Dendritic cell treated with granulocyte-macrophage colony-stimulating factor and Interleukin-4, amounts not matched to agents 40 ng/mL and 50 ng/mL, for 4 days (primary cell): ENCODE results near the gene NR4A3.
A peak's percentile ranks its signal among the peaks of the same experiment; 100 is the strongest.

Experiments used
- H3K27ac Mint-ChIP-seq: one replicate; pipeline ENCODE4 v1.8.0; 2022; ENCODE audit warnings: mild to moderate bottlenecking, mixed read lengths
- H3K27me3 Mint-ChIP-seq: one replicate; pipeline ENCODE4 v1.8.0; 2022; ENCODE audit warnings: mild to moderate bottlenecking, mixed read lengths
- H3K36me3 Mint-ChIP-seq: one replicate; pipeline ENCODE4 v1.8.0; 2022; ENCODE audit warnings: low read depth, mixed read lengths
- H3K4me1 Mint-ChIP-seq: one replicate; pipeline ENCODE4 v1.8.0; 2022; ENCODE audit warnings: low read depth, mixed read lengths
- H3K4me3 Mint-ChIP-seq: one replicate; pipeline ENCODE4 v1.8.0; 2022; ENCODE audit warnings: mild to moderate bottlenecking, moderate library complexity, mixed read lengths
- H3K9me3 Mint-ChIP-seq: one replicate; pipeline ENCODE4 v1.8.0; 2022; ENCODE audit warnings: mixed read lengths
- intact Hi-C: fragments of 100-400 bp; cut with micrococcal nuclease; formaldehyde crosslinking; loops from one replicate; pipeline ENCODE4 v1.15.0; 2022

Gene NR4A3

DNA sequence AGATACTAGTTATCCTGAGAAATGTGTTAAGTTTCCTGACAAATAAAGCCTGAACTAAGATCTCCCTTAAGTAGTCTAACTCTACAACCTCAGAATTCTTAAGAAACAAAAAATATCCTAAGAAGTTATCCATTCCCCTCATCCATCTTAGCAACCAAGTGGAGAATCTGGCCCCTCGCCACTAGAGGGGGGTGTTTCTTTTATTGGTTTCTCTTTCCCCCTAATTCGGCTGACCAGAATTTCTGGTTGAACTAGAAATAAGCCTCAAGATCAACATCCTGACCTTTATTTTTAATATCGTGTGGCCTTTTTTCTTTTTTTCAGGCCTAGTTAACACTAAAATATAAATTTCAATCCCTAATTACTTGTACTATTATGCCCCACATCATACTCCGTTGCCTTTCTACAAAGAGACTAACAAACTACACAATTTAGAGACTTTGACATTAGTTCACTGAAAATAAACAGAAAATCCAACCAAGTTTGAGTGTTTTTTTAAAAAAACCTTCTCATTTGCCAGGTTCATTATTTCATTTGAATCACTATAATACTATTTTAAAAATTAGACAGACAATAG, 14.3 kb upstream of the NR4A3 start:
- intact Hi-C loops, result loop anchor here (5.0 to 10.0 kb wide), 2 partner anchors 205 to 407 kb away; no protein-coding TSS in a partner anchor
- H3K27ac Mint-ChIP-seq, result no peak overlapping the region
- no peak overlapping the region for H3K4me3 Mint-ChIP-seq
- no peaks in the 10 kb centered on the region for H3K27me3 Mint-ChIP-seq
- peaks cover 11% of the 10 kb centered on the region for H3K4me1 Mint-ChIP-seq
- no peaks in the 10 kb centered on the region for H3K36me3 Mint-ChIP-seq
- H3K9me3 Mint-ChIP-seq, result no peaks in the 10 kb centered on the region

DNA sequence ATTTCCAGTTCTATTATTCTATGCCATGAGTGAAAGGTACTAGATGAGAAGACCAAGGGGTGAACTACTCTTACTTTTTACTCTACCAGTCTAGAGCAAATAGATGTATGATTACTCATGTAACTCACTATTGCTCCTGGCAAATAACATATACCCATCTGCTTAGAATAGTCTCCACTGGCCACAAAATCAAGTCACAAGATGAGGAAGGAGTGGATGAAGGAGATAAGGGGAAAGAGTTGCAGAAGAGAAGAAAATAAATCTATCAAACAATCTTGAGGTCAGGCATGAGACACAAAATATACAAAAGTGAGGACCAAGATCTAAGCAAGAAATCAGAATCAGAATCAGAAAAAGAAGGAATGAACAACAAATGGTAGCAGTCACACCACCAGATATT, 13.7 kb upstream of the NR4A3 start:
- Mint-ChIP-seq H3K4me1 (peaks cover 11% of the 10 kb centered on the region), H3K36me3 (no peaks in the 10 kb centered on the region), H3K9me3 (no peaks in the 10 kb centered on the region), H3K27ac (no peak overlapping the region), H3K4me3 (no peak overlapping the region), H3K27me3 (no peaks in the 10 kb centered on the region)
- intact Hi-C loops, result loop anchor here (5.0 to 10.0 kb wide), 2 partner anchors 204 to 407 kb away; no protein-coding TSS in a partner anchor

DNA sequence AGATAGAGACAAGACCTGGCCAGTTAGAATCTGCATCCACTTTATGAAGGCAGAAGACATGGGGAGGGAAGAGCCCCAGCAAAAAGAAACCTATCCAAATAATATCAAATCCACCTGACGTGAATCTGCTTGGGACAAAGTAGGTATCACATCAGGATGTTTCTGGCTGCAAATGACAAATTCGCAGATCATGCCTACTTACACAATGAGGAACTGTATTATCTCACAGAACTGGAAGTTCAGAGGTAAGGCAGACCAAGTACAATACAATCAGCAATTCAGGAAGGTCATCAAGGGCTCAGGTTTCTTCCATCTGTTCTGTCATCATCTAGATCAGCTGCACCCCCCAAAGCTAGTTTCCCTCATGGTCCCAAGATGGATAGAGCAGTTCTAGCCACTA, 13.2 kb upstream of the NR4A3 start:
- Mint-ChIP-seq H3K4me3 (no peak overlapping the region), H3K36me3 (no peaks in the 10 kb centered on the region), H3K9me3 (no peaks in the 10 kb centered on the region), H3K27me3 (no peaks in the 10 kb centered on the region), H3K4me1 (peaks cover 11% of the 10 kb centered on the region), H3K27ac (no peak overlapping the region)
- intact Hi-C loops, result loop anchor here (5.0 to 10.0 kb wide), 2 partner anchors 204 to 406 kb away; no protein-coding TSS in a partner anchor

- no peak overlapping the region for H3K4me3 Mint-ChIP-seq
- intact Hi-C loops, result loop anchor here (5.0 to 10.0 kb wide), 3 partner anchors 203 to 405 kb away; partner anchors contain the start of genes ERP44 and INVS
- H3K36me3 Mint-ChIP-seq, result no peaks in the 10 kb centered on the region
- peaks cover 11% of the 10 kb centered on the region for H3K4me1 Mint-ChIP-seq
- H3K27me3 Mint-ChIP-seq, result no peaks in the 10 kb centered on the region
- H3K9me3 Mint-ChIP-seq, result no peaks in the 10 kb centered on the region
- no peak overlapping the region for H3K27ac Mint-ChIP-seq
Observed at GRCh38 chr9:99809586-99810319, 11.9 kb upstream of the NR4A3 start.

- Mint-ChIP-seq H3K36me3 (no peaks in the 10 kb centered on the region), H3K4me3 (no peak overlapping the region), H3K27ac (no peak overlapping the region), H3K9me3 (no peaks in the 10 kb centered on the region), H3K27me3 (no peaks in the 10 kb centered on the region), H3K4me1 (peaks cover 11% of the 10 kb centered on the region)
- intact Hi-C loops, result loop anchor here (10.0 kb wide), 1 partner anchor 284 kb away; the partner anchor contains the start of genes ERP44 and INVS
Observed at GRCh38 chr9:99811172-99811571, 10.5 kb upstream of the NR4A3 start.

DNA sequence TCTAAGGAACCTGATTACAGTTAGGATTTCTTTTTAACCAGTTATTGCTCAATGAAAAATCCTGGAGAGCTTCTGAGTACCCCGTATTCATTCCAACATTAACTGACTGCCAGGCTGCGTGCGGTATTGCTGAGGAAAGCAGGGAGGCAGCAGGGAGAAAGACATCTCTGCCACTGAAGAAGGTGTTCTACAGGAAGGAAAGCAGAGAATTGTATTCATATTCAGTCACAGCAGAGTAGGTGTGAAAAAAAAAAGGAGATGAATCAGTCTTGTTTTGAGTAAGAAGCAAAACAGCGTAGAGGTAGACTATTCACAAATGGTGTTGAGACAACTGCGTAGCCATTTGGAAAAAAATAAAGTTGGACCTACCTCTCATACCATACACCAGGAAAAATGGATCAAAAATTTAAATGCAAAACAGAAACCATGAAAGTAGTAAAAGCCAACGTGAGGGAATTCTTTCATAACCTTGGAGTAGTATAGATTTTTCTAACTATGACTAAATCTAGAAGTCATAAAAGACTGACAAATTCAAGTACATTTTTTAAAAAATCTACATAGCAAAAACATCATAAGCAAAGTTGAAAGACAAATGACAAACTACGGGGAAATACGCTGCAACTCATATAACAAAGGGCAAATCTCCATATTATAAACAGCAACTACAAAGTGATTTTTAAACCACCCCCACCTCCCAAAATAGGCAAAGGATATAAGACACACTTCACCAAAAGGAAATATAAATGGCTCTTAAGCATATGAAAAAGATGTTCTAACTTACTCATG, 9.9 kb upstream of the NR4A3 start:
- no peak overlapping the region for H3K27ac Mint-ChIP-seq
- H3K36me3 Mint-ChIP-seq, result no peaks in the 10 kb centered on the region
- intact Hi-C loops, result loop anchor here (10.0 kb wide), 1 partner anchor 283 kb away; the partner anchor contains the start of genes ERP44 and INVS
- H3K27me3 Mint-ChIP-seq, result no peaks in the 10 kb centered on the region
- peaks cover 11% of the 10 kb centered on the region for H3K4me1 Mint-ChIP-seq
- no peaks in the 10 kb centered on the region for H3K9me3 Mint-ChIP-seq
- no peak overlapping the region for H3K4me3 Mint-ChIP-seq

DNA sequence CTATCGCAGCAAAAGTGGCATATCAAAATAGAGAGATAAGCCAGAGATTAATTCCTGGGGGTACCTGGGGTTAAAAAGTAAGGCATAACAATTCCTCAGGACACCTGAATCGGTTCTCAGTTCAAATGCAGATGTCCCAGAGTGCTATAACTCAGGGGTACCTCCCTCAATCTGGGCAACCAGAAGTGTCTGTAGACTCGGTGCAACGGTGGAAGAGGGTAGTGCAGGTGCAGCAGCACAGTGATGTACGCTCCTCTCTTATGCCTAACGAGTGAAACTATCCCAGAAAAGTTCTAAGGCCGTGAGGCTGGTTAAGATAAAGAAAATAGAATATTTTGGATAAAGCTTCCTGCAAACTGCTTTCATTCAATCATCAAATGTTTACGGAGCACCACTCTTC, 7.9 kb upstream of the NR4A3 start:
- Mint-ChIP-seq H3K4me3 (no peak overlapping the region), H3K9me3 (no peaks in the 10 kb centered on the region), H3K27ac (no peak overlapping the region), H3K27me3 (peaks cover 3% of the 10 kb centered on the region), H3K36me3 (no peaks in the 10 kb centered on the region), H3K4me1 (peaks cover 14% of the 10 kb centered on the region)
- intact Hi-C loops, result loop anchor here (10.0 kb wide), 1 partner anchor 281 kb away; the partner anchor contains the start of genes ERP44 and INVS

GRCh38 chr9:99814359-99814758, 7.3 kb upstream of the NR4A3 start:
- Mint-ChIP-seq H3K9me3 (no peaks in the 10 kb centered on the region), H3K27ac (no peak overlapping the region), H3K27me3 (peaks cover 3% of the 10 kb centered on the region), H3K36me3 (no peaks in the 10 kb centered on the region), H3K4me3 (no peak overlapping the region), H3K4me1 (peaks cover 17% of the 10 kb centered on the region)
- intact Hi-C loops, result loop anchor here (10.0 kb wide), 1 partner anchor 280 kb away; the partner anchor contains the start of genes ERP44 and INVS

GRCh38 chr9:99816392-99816791, 5.3 kb upstream of the NR4A3 start:
- intact Hi-C loops, result loop anchor here (10.0 kb wide), 1 partner anchor 278 kb away; the partner anchor contains the start of genes ERP44 and INVS

GRCh38 chr9:99818500-99818899, 3.2 kb upstream of the NR4A3 start:
- H3K9me3 Mint-ChIP-seq, result no peaks in the 10 kb centered on the region
- H3K36me3 Mint-ChIP-seq, result peaks cover 16% of the 10 kb centered on the region
- peaks cover 19% of the 10 kb centered on the region for H3K27me3 Mint-ChIP-seq
- H3K4me1 Mint-ChIP-seq, result peaks cover 34% of the 10 kb centered on the region
- intact Hi-C loops, result loop anchor here (10.0 kb wide), 1 partner anchor 276 kb away; the partner anchor contains the start of genes ERP44 and INVS
- peak overlapping the region; percentile 87 for H3K27ac Mint-ChIP-seq
- H3K4me3 Mint-ChIP-seq, result peak overlapping the region; percentile 92

More at GRCh38 chr9:99816392-99816791, 5.3 kb upstream of the NR4A3 start:
- Mint-ChIP-seq H3K9me3 (no peaks in the 10 kb centered on the region), H3K27ac (no peak overlapping the region), H3K4me3 (no peak overlapping the region), H3K36me3 (peaks cover 2% of the 10 kb centered on the region), H3K27me3 (peaks cover 3% of the 10 kb centered on the region), H3K4me1 (peaks cover 17% of the 10 kb centered on the region)

DNA sequence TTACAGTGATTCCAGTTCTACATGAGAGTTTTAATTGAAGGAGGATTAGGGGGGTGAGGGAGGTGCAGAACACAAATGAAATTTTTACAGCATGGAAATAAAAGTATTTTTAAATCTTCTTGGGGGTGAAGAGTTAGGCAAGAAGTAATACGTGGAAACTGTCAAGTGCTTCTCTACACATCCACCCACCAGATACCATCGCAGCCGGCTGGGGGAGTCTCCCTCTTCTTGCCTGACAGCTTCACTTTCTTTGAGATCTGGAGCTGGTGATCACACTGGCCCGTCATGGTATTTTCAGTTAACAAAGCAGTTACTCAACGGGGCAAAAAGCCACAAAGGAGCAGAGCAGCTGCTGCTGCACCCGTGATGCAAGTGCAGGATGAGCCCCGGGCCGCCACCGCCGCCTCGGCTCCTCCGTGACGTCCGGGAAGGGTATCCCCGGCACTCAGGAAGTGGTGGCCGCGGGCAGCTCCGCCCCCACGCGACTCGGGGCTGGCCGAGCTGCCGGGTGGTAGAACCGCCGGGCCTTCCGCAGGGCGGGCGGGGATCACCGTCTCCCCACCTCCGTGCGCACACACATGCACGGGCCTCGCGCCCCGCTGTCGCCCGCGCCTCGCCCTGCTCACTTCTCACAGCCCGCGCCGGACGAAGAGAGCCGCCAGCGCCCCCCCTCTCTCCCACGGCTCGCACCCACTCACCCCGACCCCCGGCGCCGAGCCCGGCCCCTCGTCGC, 2.4 kb upstream of the NR4A3 start:
- Mint-ChIP-seq H3K27ac (peak overlapping the region; percentile 87), H3K9me3 (no peaks in the 10 kb centered on the region), H3K27me3 (peaks cover 27% of the 10 kb centered on the region), H3K4me1 (peaks cover 42% of the 10 kb centered on the region), H3K36me3 (peaks cover 16% of the 10 kb centered on the region), H3K4me3 (peak overlapping the region; percentile 92)
- intact Hi-C loops, result loop anchor here (10.0 kb wide), 1 partner anchor 276 kb away; the partner anchor contains the start of genes ERP44 and INVS

DNA sequence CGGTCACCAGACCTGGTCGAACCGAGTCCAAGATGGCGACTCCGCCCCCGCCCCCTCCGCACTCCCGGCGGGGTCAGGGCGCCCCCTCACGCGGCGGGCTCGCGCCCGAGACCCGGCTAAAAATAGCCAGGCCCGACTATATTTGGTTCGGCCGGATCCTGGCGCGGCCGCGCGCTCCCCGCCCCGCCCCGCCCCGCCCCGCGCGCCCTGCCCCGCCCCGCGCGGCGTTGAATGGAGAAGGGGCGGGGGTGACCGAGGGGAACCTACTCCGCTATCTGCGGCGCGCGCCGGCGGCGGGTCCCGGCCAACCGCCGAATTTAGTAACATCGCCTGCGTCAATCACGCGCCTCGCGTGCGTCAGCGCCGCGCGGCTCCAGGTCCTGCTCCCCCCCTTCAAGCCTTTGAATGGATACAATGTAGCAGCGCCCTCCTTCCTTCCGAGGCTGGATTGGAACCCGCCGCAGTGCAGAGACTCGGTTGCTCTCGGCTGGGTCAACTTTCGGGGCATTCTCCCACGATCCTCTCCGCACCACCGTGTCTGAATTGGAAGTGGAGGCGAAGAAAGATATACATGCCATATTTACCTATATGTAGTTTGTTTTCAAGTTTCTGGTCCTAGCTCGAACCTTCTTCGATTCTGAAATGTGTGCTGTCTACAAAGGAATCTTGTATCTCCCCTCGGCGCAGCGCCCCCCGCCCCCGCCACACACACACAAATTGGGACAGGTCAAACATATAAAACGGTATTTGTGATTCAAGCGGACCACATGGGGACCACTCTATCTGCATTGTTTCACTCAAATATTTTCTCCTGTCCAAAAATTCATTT, 1.6 kb upstream of the NR4A3 start:
- peaks cover 50% of the 10 kb centered on the region for H3K4me1 Mint-ChIP-seq
- peaks cover 16% of the 10 kb centered on the region for H3K36me3 Mint-ChIP-seq

More for the DNA sequence above, 1.6 kb upstream of the NR4A3 start:
- H3K4me3 Mint-ChIP-seq, result peak overlapping the region; percentile 92
- H3K27ac Mint-ChIP-seq, result peak overlapping the region; percentile 87
- peaks cover 35% of the 10 kb centered on the region for H3K27me3 Mint-ChIP-seq
- no peaks in the 10 kb centered on the region for H3K9me3 Mint-ChIP-seq
- intact Hi-C loops, result loop anchor here (2.0 to 10.0 kb wide), 5 partner anchors 159 to 638 kb away; partner anchors contain the start of genes ERP44 and INVS
